K562 (cell line): ENCODE measurements around the gene DVL2. TPM values are rescaled to one million over a fixed set of nuclear protein-coding genes. Genes with fewer than 3 reads are reported as not detected.

ENCODE experiments used
- ATF3 ChIP-seq, 2 experiments: fragments of 450-650 bp in 1 of 2; sonication (generic) in 1 of 2; formaldehyde crosslinking in 1 of 2; IDR thresholded peaks in 1 of 2; conservative IDR thresholded peaks in 1 of 2; 2 replicates each; pipeline versions ENCODE4 v1.6.1 to v1.8.1; 2016 to 2023; ENCODE audit warnings: mild to moderate bottlenecking in 2 of 2, moderate library complexity in 2 of 2, inconsistent platforms in 1 of 2, missing genetic modification reagents in 1 of 2
- ATF4 ChIP-seq: fragments of 450-650 bp; formaldehyde crosslinking; IDR thresholded peaks from 2 replicates; pipeline ENCODE4 v1.4.0; 2022; ENCODE audit warnings: mild to moderate bottlenecking, moderate library complexity
- BCLAF1 ChIP-seq, 2 experiments: fragments of 450-650 bp in 1 of 2; IDR thresholded peaks; 2 replicates each; pipeline ENCODE4 v1.6.1; 2011 to 2017; ENCODE audit warnings: low read depth in 2 of 2, antibody characterized with exemption in 1 of 2, borderline replicate concordance in 1 of 2, low read length in 1 of 2, mild to moderate bottlenecking in 1 of 2, mixed read lengths in 1 of 2; ENCODE audit not compliant: control insufficient read depth in 1 of 2
- CCNT2 ChIP-seq: IDR thresholded peaks from 2 replicates; pipeline ENCODE4 v1.6.1; 2011; ENCODE audit warnings: borderline replicate concordance, low read depth, mild to moderate bottlenecking, moderate library complexity, mixed read lengths, low read length; ENCODE audit not compliant: insufficient read length; ENCODE audit errors: extremely low read depth
- CHD2 ChIP-seq: IDR thresholded peaks from 2 replicates; pipeline ENCODE4 v1.6.1; 2011; ENCODE audit warnings: low read depth, low read length
- NFE2L1 ChIP-seq: fragments of 450-650 bp; IDR thresholded peaks from 2 replicates; pipeline ENCODE4 v1.6.1; 2016; ENCODE audit warnings: missing genetic modification characterization, low read depth, mild to moderate bottlenecking, missing compliant biosample characterization, moderate library complexity, borderline replicate concordance
- PPARD ChIP-seq: fragments of 250-450 bp; sonication (Bioruptor Pico); IDR thresholded peaks from 2 replicates; pipeline ENCODE4 v1.8.0; 2022; ENCODE audit warnings: inconsistent platforms, mild to moderate bottlenecking, moderate library complexity
- SLC30A9 ChIP-seq: fragments of 250-450 bp; sonication (Bioruptor Pico); IDR thresholded peaks from 2 replicates; pipeline ENCODE4 v1.8.0; 2022; ENCODE audit warnings: mild to moderate bottlenecking, moderate library complexity
- TEAD2 ChIP-seq: fragments of 450-650 bp; IDR thresholded peaks from 2 replicates; pipeline ENCODE4 v1.6.1; 2016; ENCODE audit warnings: missing genetic modification characterization, control low read depth, missing compliant biosample characterization
- ZBTB11 ChIP-seq, 3 experiments: fragments of 200-800 bp in 1 of 3; fragments of 250-450 bp in 1 of 3; fragments of 450-650 bp in 1 of 3; sonication (Bioruptor Pico) in 1 of 3; sonication (Bioruptor generic) in 1 of 3; formaldehyde crosslinking in 1 of 3; IDR thresholded peaks; 2 replicates each; pipeline versions ENCODE4 v1.6.1 to v1.8.0; 2016 to 2022; ENCODE audit warnings: mild to moderate bottlenecking in 2 of 3, missing genetic modification characterization in 2 of 3, missing compliant biosample characterization in 1 of 3, moderate library complexity in 1 of 3
- ZFP91 ChIP-seq: sonication (generic); formaldehyde crosslinking; IDR thresholded peaks from 2 replicates; pipeline ENCODE4 v1.8.0; 2022; ENCODE audit warnings: mild to moderate bottlenecking, missing genetic modification reagents
- ZNF395 ChIP-seq: fragments of 200-800 bp; sonication (Bioruptor generic); IDR thresholded peaks from 2 replicates; pipeline ENCODE4 v1.6.1; 2017; ENCODE audit warnings: missing genetic modification characterization, missing compliant biosample characterization
- polyA plus RNA-seq, 8 experiments: library from polyadenylated mRNA; depleted of rRNA in 4 of 8; stranded (reverse) in 5 of 8; unstranded in 3 of 8; fragments of >200 nt; fragmentation: Nextera tagmentation in 2 of 8; fragmentation: Illumina TruSeq in 1 of 8; extraction: Ambion mirVana in 2 of 8; extraction: Trizol in 1 of 8; gene quantifications; 2 replicates each; pipeline versions ENCODE4 v1.2.1 to v1.2.3, GENCODE V29; 2011 to 2014; ENCODE audit warnings: inconsistent platforms in 1 of 8, missing spikeins in 1 of 8
- total RNA-seq, 7 experiments: library from RNA; depleted of rRNA in 6 of 7; stranded (reverse); fragments of >200 nt in 6 of 7; fragmentation: Illumina TruSeq in 2 of 7; extraction: Trizol in 2 of 7; gene quantifications; 2 replicates each; pipeline versions ENCODE4 v1.2.1 to v1.2.3, GENCODE V29; 2011 to 2021; ENCODE audit warnings: low replicate concordance in 1 of 7

DVL2 gene
- total and polyA plus RNA-seq, 9 of the 15 experiments (the other 6 are each of a cell fraction or from before 2014, with no cell fraction given), result 1.3 to 49.5 (median 24.3) TPM

- no peak for TF ChIP-seq ZNF395 (CRISPR knock-in tag)
- peak; percentile 35; the same call in 1 of the 2 replicates for TF ChIP-seq ATF4 (CRISPR knock-in tag)
- no peak for TF ChIP-seq SLC30A9 (CRISPR knock-in tag)
- no peak for TF ChIP-seq ZBTB11 (CRISPR knock-in tag; IDR thresholded peaks at IDR 0.05)
- TF ChIP-seq TEAD2 (tag), result no peak
- peak; percentile 86 for TF ChIP-seq CHD2
- peak; percentile 72; the same call in 1 of the 2 replicates for TF ChIP-seq ATF3 (IDR thresholded peaks at IDR 0.05)
- no peak for TF ChIP-seq ATF3 (CRISPR knock-in tag; conservative IDR thresholded peaks at IDR 0.05)
- no peak for TF ChIP-seq NFE2L1 (tag)
- no peak for TF ChIP-seq PPARD
- peak; percentile 98 for TF ChIP-seq CCNT2
- no peak for TF ChIP-seq ZFP91 (CRISPR knock-in tag)
- no peak for TF ChIP-seq BCLAF1 (IDR thresholded peaks at IDR 0.05; ENCODE audit: borderline replicate concordance in 1 of 2, control insufficient read depth in 1 of 2, low read depth in 2 of 2, low read length in 1 of 2)
Observed at GRCh38 chr17:7242717-7243452, 8.6 kb upstream of the DVL2 start (continued).
